ENCODE measurements around the gene SMIM1. TPM values are rescaled to one million over a fixed set of nuclear protein-coding genes. Genes with fewer than 3 reads are reported as not detected.
"Not testable (repeated sequence)": the region's sequence is repeated elsewhere in the genome, so short reads cannot be mapped to it uniquely, and the experiment has no call there.

Gene SMIM1
- polyA plus RNA-seq, 1 donor (not counting 4 experiments of a cell fraction or from before 2014, with no cell fraction given): 0.79 TPM

DNA sequence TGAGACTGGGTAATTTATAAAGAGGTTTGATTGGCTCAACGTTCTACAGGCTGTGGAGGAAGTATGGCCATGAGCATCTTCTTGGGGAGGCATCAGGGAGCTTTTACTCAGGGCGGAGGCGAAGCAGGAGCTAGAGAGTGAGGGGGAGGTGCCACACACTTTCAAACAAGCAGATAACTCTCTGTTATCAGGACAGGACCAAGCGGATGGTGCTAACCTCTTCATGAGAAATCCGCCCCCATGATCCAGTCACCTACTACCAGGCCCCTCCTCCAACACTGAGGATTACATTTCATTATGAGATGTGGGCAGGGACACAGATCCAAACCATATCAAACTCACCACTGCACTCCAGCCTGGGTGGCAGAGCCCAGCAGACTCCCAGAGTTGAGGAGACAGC, 35.2 kb downstream of the SMIM1 start:
- Histone ChIP-seq H3K27ac (ENCODE audit: control insufficient read depth, insufficient read depth, low read length) (no peak overlapping the region), H3K4me3 (ENCODE audit: control insufficient read depth in 2 of 3, extremely low read depth in 1 of 3, insufficient read depth in 2 of 3, low read depth in 1 of 3, low read length in 3 of 3) (no peak overlapping the region), H3K79me2 (ENCODE audit: control insufficient read depth, insufficient read depth, low read length) (no peaks in the 10 kb centered on the region), H4K20me1 (ENCODE audit: control insufficient read depth, extremely low read depth, insufficient read depth, low read length) (no peaks in the 10 kb centered on the region), H3K9me3 (ENCODE audit: control insufficient read depth, low read depth, low read length) (no peaks in the 10 kb centered on the region), H3K36me3 (ENCODE audit: control insufficient read depth in 2 of 2, extremely low read depth in 1 of 2, insufficient read depth in 2 of 2, low read length in 2 of 2) (no peaks in the 10 kb centered on the region), H3K27me3 (ENCODE audit: control insufficient read depth, extremely low read depth, insufficient read depth, low read length) (no peaks in the 10 kb centered on the region), H2AFZ (ENCODE audit: control insufficient read depth, low read length) (no peak overlapping the region), H3K9me1 (ENCODE audit: control insufficient read depth, extremely low read depth, insufficient read depth, low read length) (no peaks in the 10 kb centered on the region), H3K4me2 (ENCODE audit: control insufficient read depth, extremely low read depth, insufficient read depth, low read depth, low read length) (no peak overlapping the region), H3K4me1 (ENCODE audit: control insufficient read depth, extremely low read depth, insufficient read depth, low read length) (no peaks in the 10 kb centered on the region), H3K9ac (ENCODE audit: control insufficient read depth, extremely low read depth, insufficient read depth, low read length) (no peak overlapping the region)
- TF ChIP-seq, protein P1, sequence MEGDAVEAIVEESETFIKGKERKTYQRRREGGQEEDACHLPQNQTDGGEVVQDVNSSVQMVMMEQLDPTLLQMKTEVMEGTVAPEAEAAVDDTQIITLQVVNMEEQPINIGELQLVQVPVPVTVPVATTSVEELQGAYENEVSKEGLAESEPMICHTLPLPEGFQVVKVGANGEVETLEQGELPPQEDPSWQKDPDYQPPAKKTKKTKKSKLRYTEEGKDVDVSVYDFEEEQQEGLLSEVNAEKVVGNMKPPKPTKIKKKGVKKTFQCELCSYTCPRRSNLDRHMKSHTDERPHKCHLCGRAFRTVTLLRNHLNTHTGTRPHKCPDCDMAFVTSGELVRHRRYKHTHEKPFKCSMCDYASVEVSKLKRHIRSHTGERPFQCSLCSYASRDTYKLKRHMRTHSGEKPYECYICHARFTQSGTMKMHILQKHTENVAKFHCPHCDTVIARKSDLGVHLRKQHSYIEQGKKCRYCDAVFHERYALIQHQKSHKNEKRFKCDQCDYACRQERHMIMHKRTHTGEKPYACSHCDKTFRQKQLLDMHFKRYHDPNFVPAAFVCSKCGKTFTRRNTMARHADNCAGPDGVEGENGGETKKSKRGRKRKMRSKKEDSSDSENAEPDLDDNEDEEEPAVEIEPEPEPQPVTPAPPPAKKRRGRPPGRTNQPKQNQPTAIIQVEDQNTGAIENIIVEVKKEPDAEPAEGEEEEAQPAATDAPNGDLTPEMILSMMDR (optimal IDR thresholded peaks at IDR 0.05 in 1 of 3, IDR thresholded peaks at IDR 0.05 in 1 of 3, conservative IDR thresholded peaks at IDR 0.05 in 1 of 3; ENCODE audit: extremely low read depth in 1 of 3, insufficient read depth in 2 of 3, low read length in 3 of 3): no peak
- dilution Hi-C loops (cut with MboI; ENCODE audit: extremely low pct_ligation_motif_present, low sequenced_read_pairs): no loop called here
- DNase-seq (ENCODE audit: low read depth, low spot score): no peak
- FAIRE-seq: no peak

DNA sequence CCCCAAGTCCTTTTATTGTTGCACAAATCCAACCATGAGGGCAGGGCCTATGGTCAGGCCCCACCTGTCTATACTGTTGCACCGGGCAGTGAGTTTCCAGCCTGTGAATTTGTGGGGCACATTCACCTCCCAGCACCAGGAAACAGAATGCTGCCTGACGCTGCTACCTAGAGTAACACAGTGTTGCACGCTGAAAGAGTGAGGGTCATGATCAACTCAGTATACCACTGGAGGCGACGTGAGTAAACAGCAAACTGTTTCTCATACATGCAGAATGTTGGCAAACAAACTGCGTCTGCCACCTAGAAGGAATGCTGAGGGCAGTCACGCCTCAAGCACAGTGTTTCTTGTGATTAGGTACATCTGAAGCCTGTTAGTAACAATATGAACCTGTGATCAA, 37.1 kb downstream of the SMIM1 start:
- H3K79me2 ChIP-seq (ENCODE audit: control insufficient read depth, insufficient read depth, low read length): no peaks in the 10 kb centered on the region
- dilution Hi-C loops (cut with MboI; ENCODE audit: extremely low pct_ligation_motif_present, low sequenced_read_pairs): no loop called here

DNA sequence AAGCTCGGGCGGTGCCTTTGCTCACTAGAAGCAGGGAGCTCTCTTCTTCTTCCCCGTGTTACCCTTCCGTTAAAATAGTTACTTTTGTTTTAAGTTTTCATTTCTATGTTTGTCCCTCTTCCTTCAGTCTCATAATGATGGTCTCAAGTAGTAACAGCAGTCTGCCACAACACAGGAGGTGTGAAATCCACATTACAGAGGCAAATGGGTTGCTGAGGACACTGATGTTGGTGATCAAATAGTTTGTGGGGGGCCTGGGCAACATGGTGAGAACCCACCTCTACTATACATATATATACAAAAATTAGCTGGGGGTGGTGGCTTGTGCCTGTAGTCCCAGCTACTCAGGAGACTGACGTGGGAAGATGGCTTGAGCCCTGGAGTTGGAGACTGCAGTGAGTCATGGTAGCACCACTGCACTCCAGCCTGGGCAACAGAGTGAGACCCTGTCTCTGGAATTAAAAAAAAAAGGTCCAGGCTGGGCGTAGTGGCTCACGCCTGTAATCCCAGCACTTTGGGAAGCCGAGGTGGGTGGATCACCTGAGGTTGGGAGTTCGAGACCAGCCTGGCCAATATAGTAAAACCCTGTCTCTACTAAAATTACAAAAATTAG, 37.7 kb downstream of the SMIM1 start:
- H2AFZ ChIP-seq (ENCODE audit: control insufficient read depth, low read length); H3K4me3 ChIP-seq (ENCODE audit: control insufficient read depth in 2 of 3, extremely low read depth in 1 of 3, insufficient read depth in 2 of 3, low read depth in 1 of 3, low read length in 3 of 3); dilution Hi-C loops (cut with MboI; ENCODE audit: extremely low pct_ligation_motif_present, low sequenced_read_pairs); H3K79me2 ChIP-seq (ENCODE audit: control insufficient read depth, insufficient read depth, low read length); FAIRE-seq; H3K27me3 ChIP-seq (ENCODE audit: control insufficient read depth, extremely low read depth, insufficient read depth, low read length); H3K9me3 ChIP-seq (ENCODE audit: control insufficient read depth, low read depth, low read length); H3K4me2 ChIP-seq (ENCODE audit: control insufficient read depth, extremely low read depth, insufficient read depth, low read depth, low read length); H3K4me1 ChIP-seq (ENCODE audit: control insufficient read depth, extremely low read depth, insufficient read depth, low read length); H4K20me1 ChIP-seq (ENCODE audit: control insufficient read depth, extremely low read depth, insufficient read depth, low read length); H3K9ac ChIP-seq (ENCODE audit: control insufficient read depth, extremely low read depth, insufficient read depth, low read length); H3K27ac ChIP-seq (ENCODE audit: control insufficient read depth, insufficient read depth, low read length); H3K36me3 ChIP-seq (ENCODE audit: control insufficient read depth in 2 of 2, extremely low read depth in 1 of 2, insufficient read depth in 2 of 2, low read length in 2 of 2); H3K9me1 ChIP-seq (ENCODE audit: control insufficient read depth, extremely low read depth, insufficient read depth, low read length); DNase-seq (ENCODE audit: low read depth, low spot score): not testable (repeated sequence)

More for the DNA sequence above, 37.1 kb downstream of the SMIM1 start:
- Histone ChIP-seq H3K9me1 (ENCODE audit: control insufficient read depth, extremely low read depth, insufficient read depth, low read length) (no peaks in the 10 kb centered on the region), H3K9me3 (ENCODE audit: control insufficient read depth, low read depth, low read length) (no peaks in the 10 kb centered on the region), H3K27ac (ENCODE audit: control insufficient read depth, insufficient read depth, low read length) (no peak overlapping the region), H2AFZ (ENCODE audit: control insufficient read depth, low read length) (no peak overlapping the region), H3K4me2 (ENCODE audit: control insufficient read depth, extremely low read depth, insufficient read depth, low read depth, low read length) (no peak overlapping the region), H4K20me1 (ENCODE audit: control insufficient read depth, extremely low read depth, insufficient read depth, low read length) (no peaks in the 10 kb centered on the region), H3K4me3 (ENCODE audit: control insufficient read depth in 2 of 3, extremely low read depth in 1 of 3, insufficient read depth in 2 of 3, low read depth in 1 of 3, low read length in 3 of 3) (no peak overlapping the region), H3K27me3 (ENCODE audit: control insufficient read depth, extremely low read depth, insufficient read depth, low read length) (no peaks in the 10 kb centered on the region), H3K36me3 (ENCODE audit: control insufficient read depth in 2 of 2, extremely low read depth in 1 of 2, insufficient read depth in 2 of 2, low read length in 2 of 2) (peaks cover 0 to 2% of the 10 kb centered on the region in 2 experiments), H3K4me1 (ENCODE audit: control insufficient read depth, extremely low read depth, insufficient read depth, low read length) (no peaks in the 10 kb centered on the region), H3K9ac (ENCODE audit: control insufficient read depth, extremely low read depth, insufficient read depth, low read length) (no peak overlapping the region)
- no peak for DNase-seq (ENCODE audit: low read depth, low spot score)
- FAIRE-seq: no peak
- TF ChIP-seq EZH2 (IDR thresholded peaks at IDR 0.05; ENCODE audit: low read length): no peak
- TF ChIP-seq, protein P1 (optimal IDR thresholded peaks at IDR 0.05 in 1 of 3, IDR thresholded peaks at IDR 0.05 in 1 of 3, conservative IDR thresholded peaks at IDR 0.05 in 1 of 3; ENCODE audit: extremely low read depth in 1 of 3, insufficient read depth in 2 of 3, low read length in 3 of 3): no peak
